Inferior parietal cortex (tissue), 1 donor: ENCODE data around the gene ANKRD23.
"Not testable (repeated sequence)": the region's sequence is repeated elsewhere in the genome, so short reads cannot be mapped to it uniquely, and the experiment has no call there.

Experiments used
- DNase-seq: peaks from one replicate; pipeline ENCODE4 v3.0.0-alpha.2; 2016; ENCODE audit errors: extremely low spot score

ANKRD23 gene

DNA sequence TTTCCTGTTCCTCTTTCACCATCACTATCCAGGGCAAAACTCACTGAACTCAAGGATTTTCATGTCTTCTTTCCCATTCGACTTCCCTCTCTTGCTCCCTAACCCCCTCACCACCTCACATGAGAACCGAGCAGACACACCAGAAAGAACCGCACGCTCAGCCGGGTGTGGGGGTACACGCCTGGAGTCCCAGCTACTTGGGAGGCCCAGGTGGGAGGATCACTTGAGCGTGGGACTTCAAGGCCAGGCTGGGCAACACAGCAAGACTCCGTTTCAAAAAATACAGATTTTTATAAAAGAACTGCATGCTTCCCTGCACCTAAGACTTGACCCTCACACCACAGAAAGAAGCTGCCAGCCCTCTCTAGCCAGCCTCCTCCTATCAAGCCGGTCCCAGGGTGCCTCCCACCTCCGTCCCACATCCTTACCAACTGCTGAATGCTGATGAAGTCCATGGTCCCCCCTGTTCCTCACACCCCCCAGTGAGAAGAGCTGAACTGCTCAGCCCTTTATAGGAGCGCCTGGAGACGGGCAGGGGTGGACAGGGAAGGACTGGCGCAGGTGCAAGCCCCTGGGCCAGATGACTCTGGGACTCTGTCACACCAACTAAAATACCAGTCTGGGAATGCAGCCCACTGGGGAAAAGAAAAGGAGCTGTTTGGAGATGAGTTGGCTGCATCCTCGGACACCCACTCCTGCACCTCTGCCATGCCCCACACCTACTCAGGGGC lies at the start of gene ANKRD23:
Gene ANKRD23 (minus strand): TSS at position 484 of the 731 bp plus-strand sequence. CDS start 29 bp downstream, at position 455.
- DNase-seq: no peak

DNA sequence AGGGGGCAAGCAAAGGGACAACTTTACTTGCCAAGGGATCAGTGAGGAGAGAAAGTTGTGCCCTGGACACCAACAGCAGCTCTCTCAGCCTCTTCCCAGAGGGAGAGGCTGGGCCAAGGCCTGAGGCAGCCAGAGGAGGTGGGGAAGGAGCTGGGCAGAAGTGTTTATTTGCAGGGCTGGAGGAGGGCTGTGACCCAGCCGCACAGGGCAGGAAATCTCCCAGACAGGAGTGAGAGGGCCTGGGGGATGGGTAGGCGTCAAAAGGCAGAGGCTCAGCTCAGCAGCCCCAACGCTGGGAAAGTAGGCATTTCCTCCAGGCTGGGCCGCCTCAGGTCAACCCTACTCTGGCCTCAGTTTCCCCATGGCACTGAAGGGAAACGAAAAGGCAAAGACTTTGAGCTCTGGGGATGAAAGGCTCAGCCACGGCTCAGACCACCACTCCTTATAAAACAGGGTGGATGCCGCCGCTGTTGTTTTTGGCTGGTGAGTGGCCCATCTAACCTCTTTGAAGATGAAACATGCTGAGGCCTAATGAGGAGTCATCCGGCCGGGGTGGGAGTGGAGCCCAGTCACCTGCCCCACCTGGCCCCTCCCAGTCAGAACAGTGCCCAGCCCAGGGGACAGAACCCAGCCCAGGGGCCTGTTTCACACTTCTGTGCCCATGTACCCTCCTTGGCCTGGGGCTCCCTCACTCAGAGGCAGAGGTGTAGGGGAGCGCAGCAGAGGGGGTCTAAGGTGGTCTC lies 47.9 kb upstream of the ANKRD23 start:
- DNase-seq: no peak

DNA sequence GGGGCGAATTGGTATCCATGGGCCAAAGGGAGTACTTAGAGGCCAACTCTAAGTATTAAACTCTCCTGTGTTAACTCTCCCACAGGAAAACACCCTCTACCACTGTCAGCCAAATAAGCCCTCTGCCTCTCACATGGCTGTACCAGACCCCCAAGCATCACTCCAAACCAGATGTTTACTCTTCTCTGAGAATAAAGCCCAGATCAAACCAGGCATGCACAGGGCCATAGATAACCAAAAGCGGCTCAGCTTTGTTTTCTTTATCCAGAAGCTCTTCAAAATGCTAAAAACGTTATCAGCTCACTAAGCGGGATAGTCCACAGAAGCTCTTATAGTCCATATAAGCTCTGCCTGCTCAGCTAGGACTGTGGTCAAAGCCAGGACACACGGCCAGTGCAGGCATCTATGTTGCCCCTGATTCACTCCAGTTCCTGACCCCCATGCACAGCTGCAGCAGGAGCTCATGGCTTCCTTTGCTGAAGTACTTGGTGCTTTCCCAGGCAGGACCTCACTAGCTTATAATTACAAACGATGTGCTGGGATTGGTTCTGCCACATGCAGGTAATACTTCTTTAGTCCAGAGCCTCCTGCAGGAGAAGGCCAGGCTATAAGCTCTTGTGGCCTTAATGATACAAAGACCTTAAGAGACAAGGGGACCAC lies 47.0 kb upstream of the ANKRD23 start:
- DNase-seq: no peak

DNA sequence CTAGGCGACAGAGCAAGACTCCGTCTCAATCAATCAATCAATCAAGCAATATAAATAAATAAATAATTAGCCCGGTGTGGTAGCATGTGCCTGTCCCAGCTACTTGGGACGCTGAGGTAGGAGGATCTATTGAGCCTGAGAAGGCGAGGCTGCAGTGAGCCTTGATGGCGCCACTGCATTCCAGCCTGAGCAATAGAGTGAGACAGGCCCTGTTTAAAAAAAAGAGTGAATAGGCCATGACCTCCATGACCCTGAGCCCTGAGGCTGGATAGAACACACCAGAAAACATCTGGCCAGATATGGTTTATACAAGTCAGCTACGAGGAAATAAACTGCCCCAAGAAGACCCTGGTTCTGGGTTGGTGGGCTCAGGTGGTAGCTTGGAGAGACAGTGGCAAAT lies 46.4 kb upstream of the ANKRD23 start:
- DNase-seq: no peak

DNA sequence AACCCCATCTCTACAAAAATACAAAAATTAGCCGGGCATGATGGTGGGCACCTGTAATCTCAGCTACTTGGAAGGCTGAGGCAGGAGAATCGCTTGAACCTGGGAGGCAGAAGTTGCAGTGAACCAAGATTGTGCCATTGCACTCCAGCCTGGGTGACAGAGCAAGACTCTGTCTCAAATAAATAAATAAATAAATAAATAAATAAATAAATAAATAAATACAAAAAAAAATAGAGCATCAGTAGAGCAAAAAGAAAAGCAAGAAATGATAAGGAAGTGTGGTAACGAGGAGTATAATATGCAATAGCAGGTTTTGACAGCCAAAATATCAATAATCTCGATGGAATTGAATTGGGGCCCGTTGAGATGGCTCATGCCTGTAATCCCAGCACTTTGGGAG lies 45.7 kb upstream of the ANKRD23 start:
- not testable (repeated sequence) for DNase-seq

DNA sequence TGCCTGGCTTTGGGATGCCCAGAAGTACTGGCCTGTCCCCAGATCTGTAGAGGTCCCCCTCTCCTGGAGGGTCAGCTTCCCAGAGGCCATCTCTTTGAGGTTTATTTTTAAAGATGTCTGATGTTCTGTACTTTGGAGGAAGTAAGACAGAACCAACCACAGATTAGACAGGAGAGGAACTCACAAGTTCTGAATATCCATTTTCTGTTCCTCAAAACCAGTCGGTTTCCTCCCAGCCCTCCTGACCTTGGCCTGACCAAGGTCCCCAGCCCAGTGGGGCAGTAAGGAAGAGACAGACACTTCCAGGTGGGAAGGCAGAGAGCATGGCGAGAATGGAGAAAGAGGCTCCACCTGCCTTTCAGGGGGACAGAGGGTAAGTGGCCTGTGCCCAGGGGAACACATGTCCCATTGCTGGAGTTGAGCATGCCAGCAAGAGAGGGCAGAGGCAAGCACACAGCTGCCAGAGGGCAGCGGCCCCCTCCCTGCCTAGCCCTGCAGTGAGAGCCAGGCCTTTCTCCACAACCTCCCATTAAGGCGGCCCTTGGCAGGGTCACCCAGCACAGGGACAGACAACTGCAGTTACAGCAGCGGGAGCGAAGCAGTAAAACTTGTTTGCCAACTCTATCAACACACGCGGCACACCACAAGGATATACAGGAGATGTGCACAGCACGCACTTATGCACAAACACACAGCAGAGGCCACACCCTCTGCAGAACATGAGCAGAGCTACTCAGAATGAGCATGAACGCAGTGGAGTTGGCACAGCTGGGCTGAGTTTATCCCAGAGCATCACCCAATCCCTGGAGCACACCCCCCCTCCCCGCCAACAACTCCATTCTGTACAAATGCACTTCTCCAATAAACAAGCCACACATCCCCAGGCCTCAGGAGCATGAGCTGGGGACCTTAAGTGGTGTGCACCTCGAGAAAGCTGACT lies 44.5 kb upstream of the ANKRD23 start:
- DNase-seq: no peak

DNA sequence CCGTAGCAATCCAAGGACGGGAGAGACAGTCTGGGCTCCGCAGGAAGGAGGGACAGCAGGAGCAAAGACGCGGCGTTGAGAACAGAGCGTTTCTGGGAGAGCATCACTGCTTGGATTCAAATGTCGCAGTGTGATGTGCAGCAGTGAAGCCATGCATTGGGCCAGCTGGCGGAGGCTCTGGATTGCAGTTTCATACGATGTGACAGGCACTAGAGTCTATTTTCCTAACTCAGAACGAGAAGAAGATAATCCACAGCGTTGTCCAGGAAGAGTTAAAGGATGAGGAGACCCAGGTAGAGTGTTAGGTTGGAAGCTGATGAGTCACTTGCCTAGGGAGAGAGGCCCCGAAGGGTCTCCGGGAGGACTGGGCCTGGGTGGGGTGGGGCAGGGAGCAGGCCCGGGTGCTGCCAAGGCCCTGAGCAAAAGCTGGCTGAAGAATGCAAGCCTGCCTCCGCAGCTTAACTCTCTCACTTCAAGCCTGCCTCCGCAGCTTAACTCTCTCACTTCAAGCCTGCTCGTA lies 43.7 kb upstream of the ANKRD23 start:
- DNase-seq: peak; percentile 57

DNA sequence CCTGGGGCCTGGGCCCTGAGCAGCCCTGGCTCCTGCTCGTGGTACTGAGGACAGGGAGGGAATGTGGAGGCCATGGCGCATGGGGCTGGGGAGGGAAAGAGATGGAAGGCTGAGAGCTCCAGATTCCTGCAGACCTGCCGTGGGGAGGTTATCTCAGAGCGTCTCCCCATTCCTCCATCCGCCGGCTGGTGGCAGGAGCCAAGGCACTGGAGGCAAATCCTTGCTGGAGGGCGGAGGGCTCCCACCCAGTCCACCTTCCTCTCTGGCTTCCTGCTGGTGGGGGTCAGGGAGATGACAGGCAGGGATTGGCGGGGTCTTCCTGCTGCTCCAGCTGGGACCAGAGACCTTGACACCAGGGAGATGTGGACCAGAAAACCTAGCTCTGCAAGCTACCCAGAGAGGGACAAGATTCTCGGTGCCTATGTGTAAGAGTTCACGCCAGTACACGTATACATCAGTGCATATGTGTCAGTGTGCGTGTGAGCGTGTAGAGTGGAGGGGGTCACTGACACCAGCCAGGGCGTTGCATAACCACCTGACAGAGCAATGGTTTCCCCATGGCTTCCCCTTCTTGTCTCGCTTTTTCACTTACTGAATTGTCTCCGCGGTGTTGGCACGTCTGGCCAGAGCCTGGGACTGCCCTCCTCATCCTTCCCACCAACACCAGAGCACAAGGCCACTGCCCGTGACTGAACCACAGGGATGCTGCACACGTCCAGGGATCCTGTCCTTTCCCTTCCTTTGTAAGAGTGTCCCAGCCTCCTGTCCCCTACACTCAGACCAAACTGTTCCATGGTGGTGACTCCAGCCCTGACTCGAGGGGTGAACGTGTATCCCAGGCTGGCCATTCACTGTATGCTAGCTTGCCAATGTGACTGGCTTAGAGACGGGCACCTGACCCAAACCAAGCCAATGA lies 41.9 kb upstream of the ANKRD23 start:
- no peak for DNase-seq

DNA sequence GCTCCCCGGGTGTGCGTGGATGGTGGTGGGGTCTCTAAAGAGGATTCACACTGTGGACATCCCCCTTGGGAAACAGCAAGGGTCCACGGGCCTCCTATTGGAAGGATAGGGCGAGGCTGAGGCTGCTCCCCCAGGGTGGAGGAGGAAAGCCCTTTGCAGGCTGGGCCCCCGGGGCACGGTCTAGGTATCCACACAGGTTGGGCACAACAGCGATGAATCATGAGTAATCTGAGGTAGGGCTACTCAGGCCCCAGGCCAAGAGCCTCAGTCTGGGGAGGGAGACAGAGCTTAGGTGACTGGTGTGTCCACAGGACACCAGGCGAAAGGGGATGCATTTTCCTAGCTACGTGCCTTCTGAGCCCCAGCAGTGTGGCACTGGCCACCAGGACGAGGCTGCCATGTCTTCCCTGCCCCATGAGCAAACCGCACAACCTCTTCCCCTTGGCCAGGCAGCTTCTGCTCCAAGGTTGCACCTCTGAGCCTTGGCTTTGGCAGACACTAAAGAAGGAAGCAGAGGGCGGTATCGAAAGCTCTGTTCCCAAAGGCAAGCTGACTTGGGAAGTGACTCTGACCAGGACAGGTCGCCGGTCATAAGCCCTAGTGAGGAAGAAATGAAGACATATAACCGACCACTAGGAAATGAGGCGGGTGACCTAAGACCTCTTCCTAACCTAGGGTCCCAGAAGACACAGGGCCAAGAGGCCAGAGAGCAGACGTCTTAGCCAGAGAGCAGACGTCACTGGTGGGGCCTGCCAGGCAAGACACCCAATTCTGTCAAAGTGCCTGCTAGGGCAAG lies 40.7 kb upstream of the ANKRD23 start:
- no peak for DNase-seq

DNA sequence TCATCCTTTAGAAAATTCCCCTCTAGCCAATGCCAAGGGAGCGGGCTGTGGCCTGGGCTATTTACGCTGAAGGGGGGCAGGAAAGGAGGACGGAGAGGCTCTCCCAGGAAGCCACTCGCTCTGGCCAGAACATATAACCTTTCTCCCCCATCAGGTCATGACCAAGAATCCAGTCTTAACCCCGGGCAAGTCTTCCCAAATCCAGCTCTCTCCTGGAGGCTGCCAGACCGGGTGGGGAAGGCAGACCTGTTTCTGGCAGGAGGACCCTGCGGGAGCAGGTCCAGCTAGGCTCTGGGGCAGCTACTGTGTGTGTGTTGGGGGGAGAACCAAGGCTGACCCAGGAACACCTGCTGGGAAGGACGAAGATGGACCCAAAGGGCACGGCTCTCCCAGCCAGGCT lies 39.5 kb upstream of the ANKRD23 start:
- DNase-seq: no peak

DNA sequence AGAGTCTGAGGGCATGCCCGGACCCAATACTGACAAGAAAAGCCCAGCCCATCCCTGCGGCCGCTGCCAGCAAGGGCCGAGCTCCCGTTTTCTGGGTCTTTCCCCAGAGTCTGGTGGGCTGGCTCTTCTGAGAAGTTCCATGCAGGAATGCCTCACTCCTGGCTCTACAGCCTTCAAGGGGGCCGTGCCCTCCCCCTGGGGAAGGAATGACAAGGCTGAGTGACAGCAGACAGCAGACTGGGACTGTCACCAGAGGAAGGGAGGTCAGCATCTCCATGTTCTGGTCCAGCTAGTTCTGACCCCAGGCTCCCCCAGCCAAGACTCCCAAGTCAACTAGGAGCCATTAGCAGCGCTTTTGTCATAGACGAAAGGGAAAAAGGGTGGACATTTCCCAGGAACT lies 39.1 kb upstream of the ANKRD23 start:
- no peak for DNase-seq

DNA sequence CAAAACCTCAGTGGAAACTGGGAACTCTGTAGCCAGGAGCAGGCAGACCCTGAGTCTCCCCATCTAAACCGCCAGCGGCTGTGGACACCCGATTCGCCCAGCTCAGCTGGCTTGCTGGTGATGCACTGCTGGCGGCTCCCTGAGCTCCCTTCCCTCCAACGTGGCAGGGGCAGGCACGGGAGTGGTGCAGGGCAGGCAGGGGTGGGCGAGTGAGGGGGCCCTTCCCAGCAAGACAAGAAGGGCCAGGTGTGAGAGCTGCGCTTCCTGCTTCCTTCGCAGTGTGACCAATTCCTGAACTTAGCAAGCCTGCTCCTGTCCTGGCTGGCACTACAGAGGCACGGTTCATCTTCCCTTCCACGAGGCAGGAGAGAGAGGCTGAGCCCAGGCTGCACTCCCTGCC lies 38.4 kb upstream of the ANKRD23 start:
- DNase-seq: no peak

DNA sequence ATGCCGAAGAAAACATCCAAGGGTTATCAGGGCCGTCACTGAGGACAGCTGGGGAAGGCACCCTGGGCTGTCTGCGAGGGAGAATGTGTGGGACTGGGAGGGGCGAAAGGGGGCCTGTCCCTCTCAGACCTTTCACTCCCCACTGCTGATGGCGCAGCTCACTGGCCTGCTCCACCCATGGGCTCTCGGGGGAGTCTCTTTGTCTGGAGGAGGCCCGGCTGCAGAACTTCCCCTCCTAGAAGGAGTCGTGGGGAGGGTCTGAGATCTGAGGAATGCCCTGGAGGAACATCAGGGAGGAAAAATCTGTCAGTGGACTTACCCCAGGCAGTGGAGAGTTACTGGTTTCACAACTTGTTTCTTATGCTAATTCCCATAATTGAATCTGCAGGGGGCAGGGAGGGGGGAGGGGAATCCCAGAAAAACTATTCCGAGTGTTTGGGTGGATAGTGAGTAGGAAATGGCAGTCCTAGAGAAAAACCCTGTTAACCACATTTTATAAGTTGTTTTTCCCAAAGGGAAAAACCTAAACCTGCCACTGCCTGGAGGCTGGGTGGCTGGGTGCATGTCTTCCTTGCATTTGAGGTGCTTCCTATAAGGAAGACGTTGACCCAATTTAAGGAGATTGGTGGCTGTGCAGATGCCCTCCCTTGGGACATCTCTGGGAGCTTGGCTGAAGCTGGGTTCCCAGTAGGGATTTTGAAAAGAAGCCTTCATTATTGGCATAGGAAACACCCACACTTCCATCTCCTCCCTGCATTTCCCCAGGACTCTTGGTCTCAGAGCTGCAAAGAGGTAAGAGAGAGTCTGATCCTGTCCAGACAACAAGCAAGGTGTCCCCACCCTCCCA lies 37.8 kb upstream of the ANKRD23 start:
- DNase-seq: no peak

DNA sequence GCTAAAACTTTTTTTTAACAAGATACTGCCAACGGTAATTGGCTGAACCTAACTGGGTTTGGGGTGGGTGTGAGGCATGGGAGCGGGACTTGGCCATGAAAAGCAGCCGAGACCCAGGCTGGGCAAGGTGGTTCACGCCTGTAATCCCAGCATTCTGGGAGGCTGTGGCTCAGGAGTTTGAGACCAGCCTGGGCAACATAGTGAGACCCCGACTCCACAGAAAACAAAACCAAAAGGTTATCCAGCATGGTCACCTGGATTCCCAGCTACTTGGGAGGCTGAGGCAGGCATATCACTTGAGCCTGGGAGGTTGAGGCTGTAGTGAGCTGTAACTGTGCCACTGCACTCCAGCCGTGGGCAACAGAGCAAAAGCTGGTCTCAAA lies 37.1 kb upstream of the ANKRD23 start:
- no peak for DNase-seq

DNA sequence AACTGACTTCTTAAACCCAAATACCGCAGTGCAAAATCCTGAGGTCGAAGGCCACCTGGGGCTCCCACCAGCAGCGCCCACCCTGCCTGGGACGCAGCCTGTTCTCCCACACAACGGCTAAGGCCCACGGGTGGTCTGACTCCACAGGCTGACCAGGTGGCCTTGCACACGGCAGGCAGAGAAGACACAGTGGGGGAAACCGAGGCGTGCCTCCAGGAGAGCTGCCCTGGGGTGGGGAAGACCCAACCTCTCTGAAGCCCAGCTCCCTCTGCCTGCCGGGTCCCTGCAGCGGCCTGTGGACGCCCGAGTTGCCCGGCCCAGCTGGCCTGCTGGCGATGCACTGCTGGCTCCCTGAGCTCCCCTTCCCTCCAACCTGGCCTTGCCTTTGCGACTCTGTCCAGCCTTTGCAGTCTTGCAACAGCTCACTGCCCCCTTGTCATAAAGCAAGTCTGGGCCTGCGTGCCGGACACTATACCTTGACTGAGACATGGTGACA lies 35.8 kb upstream of the ANKRD23 start:
- no peak for DNase-seq

DNA sequence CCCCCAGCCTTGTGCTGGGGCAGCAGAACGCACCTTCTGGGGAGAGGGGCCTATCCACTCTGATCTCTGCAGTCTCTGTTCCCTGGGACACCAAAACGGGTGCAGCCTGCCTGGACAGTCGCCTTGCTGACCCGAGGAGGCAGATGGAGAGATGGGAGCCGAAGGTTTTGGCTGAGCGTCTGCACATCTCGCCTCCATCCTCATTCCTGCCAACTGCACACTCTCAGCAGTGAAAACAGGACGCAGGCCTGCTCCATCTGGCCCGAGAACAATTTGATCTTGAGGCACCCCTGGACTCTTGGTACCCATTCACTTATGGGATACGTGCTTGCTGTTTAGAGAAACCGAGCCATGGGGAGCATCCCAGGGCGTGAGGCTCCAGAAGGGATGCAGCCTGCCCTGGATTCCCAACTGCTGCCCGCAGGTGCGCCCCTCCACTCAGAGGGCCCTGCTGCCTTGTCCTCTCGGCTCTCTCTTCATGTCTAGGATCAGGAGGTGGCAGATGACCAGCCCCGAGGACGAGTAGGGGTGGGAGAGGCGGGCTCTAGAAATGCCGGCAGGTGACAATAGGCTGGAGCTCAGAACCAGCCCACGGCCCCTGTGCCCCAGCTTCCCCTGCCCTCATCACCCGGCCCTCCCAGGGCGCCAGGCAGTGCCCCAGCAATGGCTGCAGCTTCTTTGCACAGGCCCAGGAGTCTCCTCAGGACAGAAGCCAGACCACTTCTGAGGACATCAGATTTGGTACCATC lies 35.1 kb upstream of the ANKRD23 start:
- DNase-seq: no peak

DNA sequence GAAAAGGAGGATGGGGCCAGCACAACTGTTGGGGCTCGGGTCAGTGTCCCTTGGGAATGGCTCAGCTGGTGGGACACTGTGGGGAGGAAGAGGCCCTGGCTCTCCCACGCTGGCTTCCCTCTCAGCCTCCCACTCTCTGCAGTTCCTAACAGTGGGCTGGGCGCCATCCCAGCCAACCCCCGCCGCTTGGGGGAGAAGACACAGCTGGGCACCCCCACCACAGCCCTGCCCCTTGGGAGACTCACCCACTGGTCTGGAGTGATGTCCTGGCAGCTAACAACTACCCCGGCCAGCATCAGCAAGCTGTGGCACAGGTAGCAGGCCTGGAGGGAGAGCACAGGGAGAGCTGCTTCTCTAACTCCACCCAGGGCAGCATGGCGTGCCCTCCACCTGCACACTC lies 34.4 kb upstream of the ANKRD23 start:
- no peak for DNase-seq

DNA sequence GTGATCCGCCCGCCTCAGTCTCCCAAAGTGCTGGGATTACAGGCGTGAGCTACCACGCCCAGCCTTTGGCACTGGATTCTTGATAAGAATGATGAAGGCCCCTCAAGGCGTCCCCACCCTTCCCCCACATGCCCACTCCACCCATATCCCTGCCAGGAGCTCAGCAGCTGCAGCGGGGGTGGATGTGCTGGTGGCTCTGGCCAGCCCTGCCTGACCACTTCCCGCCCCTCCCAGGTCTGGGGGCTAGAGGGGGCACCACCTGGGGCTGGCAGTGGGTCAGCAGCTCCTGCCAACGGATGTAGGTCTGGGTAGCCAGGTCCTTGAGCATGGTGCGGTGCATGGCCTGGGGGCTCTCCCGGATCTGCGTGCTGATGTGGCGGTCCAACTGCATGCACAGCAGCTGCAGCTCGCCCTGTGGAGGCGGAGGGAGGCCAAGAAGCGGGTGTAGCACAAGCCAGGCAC lies 33.8 kb upstream of the ANKRD23 start:
- DNase-seq: no peak
